GM12878 (cell line): ENCODE results near the gene DHX34. TPM values are rescaled to one million over a fixed set of nuclear protein-coding genes. Genes with fewer than 3 reads are reported as not detected.

ENCODE experiments used
- ATAC-seq: fragments of 200-7000 bp; cut with Tn5 transposase; 3 replicates; pipeline ENCODE4 v1.9.1; 2020; ENCODE audit warnings: mild to moderate bottlenecking, moderate library complexity
- BruUV-seq: library from RNA; stranded (reverse); fragments of 400-500 nt; replicated peaks from 2 replicates; lab custom pipeline; 2021; lab: Mats Ljungman, UMichigan
- CTCF ChIA-PET: fragments of 300-600 bp; sonication (Branson Sonifier 250); formaldehyde crosslinking; extraction: SDS; loops from one replicate; lab custom pipeline; 2021; ENCODE audit warnings: inconsistent platforms; lab: Yijun Ruan, JAX
- POLR2A ChIA-PET: fragments of 350-600 bp; formaldehyde crosslinking; extraction: SDS; loops from one replicate; lab custom pipeline; 2021; ENCODE audit warnings: inconsistent platforms; lab: Charles Lee
- RAD21 ChIA-PET: fragments of 300-600 bp; sonication (Branson Sonifier 250); formaldehyde crosslinking; loops from one replicate; lab custom pipeline; 2023; ENCODE audit warnings: antibody characterized with exemption; ENCODE audit not compliant: unreplicated experiment; lab: Charles Lee
- SMC1A ChIA-PET: fragments of 300-600 bp; sonication (Branson Sonifier 250); formaldehyde crosslinking; loops from one replicate; lab custom pipeline; 2023; ENCODE audit not compliant: unreplicated experiment, uncharacterized antibody; lab: Charles Lee
- DNase-seq: peaks from one replicate; pipeline ENCODE4 v3.0.0-alpha.2; 2011; ENCODE audit warnings: low read depth, low spot score
- FAIRE-seq: peaks from 3 replicates; lab custom pipeline; 2011; peaks lifted over from hg19 to GRCh38; lab: Jason Lieb, UNC
- H2AFZ ChIP-seq: 2 replicates; pipeline ENCODE4 v1.6.0; 2011; ENCODE audit warnings: low read depth, low read length, control low read depth; ENCODE audit not compliant: control insufficient read depth
- H3K27ac ChIP-seq: 2 replicates; pipeline ENCODE4 v1.5.1; 2011; ENCODE audit warnings: control low read depth; ENCODE audit not compliant: control insufficient read depth, insufficient read depth
- H3K27me3 ChIP-seq, 2 experiments: replicated peaks in 1 of 2; 2 replicates each; pipeline versions ENCODE4 v1.6.0 to v1.6.1; 2011; ENCODE audit warnings: low read length in 1 of 2; ENCODE audit not compliant: control insufficient read depth in 2 of 2, insufficient read depth in 2 of 2
- H3K36me3 ChIP-seq, 2 experiments: 2 replicates each; pipeline ENCODE4 v1.5.1; 2011; ENCODE audit warnings: low read length in 1 of 2; ENCODE audit not compliant: control insufficient read depth in 2 of 2, insufficient read depth in 2 of 2
- H3K4me1 ChIP-seq: 2 replicates; pipeline ENCODE4 v1.6.1; 2011; ENCODE audit warnings: mild to moderate bottlenecking, low read length, moderate library complexity, mixed read lengths; ENCODE audit not compliant: control insufficient read depth, insufficient read depth
- H3K4me2 ChIP-seq: 2 replicates; pipeline ENCODE4 v1.6.0; 2011; ENCODE audit warnings: control low read depth; ENCODE audit not compliant: control insufficient read depth, insufficient read depth
- H3K4me3 ChIP-seq: fragments of 200-600 bp; sonication (generic); 2 replicates; pipeline ENCODE4 v1.5.1; 2016
- H3K79me2 ChIP-seq: 2 replicates; pipeline ENCODE4 v1.6.0; 2011; ENCODE audit warnings: low read length; ENCODE audit not compliant: control insufficient read depth, insufficient read depth
- H3K9ac ChIP-seq: 2 replicates; pipeline ENCODE4 v1.8.0; 2011; ENCODE audit warnings: low read length, control low read depth, mixed read lengths; ENCODE audit not compliant: control insufficient read depth, insufficient read depth
- H3K9me3 ChIP-seq: replicated peaks from 3 replicates; pipeline ENCODE4 v1.5.1; 2011; ENCODE audit warnings: mild to moderate bottlenecking, low read length; ENCODE audit not compliant: control insufficient read depth, insufficient read depth
- H4K20me1 ChIP-seq: 2 replicates; pipeline ENCODE4 v1.6.0; 2011; ENCODE audit not compliant: control insufficient read depth, insufficient read depth
- CTCF ChIP-seq, 3 experiments: IDR thresholded peaks in 2 of 3; conservative IDR thresholded peaks in 1 of 3; 2 replicates each; pipeline ENCODE4 v1.5.1; 2011; ENCODE audit warnings: low read depth in 3 of 3, low read length in 3 of 3, mild to moderate bottlenecking in 3 of 3, control low read depth in 2 of 3, moderate library complexity in 2 of 3, inconsistent platforms in 1 of 3, mixed read lengths in 1 of 3; ENCODE audit not compliant: control insufficient read depth in 2 of 3, insufficient read depth in 1 of 3; ENCODE audit errors: extremely low read depth in 1 of 3
- NR2C2 ChIP-seq: IDR thresholded peaks from 2 replicates; pipeline ENCODE4 v1.6.1; 2011; ENCODE audit warnings: borderline replicate concordance, low read depth; ENCODE audit not compliant: control insufficient read depth, insufficient read length
- WGBS: methylation state at CpG from one replicate; pipeline ENCODE4 v1.1.6; 2016; ENCODE audit warnings: low lambda C conversion rate; ENCODE audit not compliant: insufficient replicate concordance, insufficient coverage; ENCODE audit errors: missing lambda C conversion rate; 5-methylcytosine and 5-hydroxymethylcytosine counted together
- in situ Hi-C: fragments of 300-500 bp; cut with MboI; formaldehyde crosslinking; loops from 9 replicates; pipeline ENCODE4 v1.14.3; 2018; ENCODE audit warnings: mixed read lengths
- intact Hi-C: fragments of 100-400 bp; cut with micrococcal nuclease; formaldehyde crosslinking; loops from one replicate; pipeline ENCODE4 v1.14.2; 2022; ENCODE audit not compliant: unreplicated experiment
- polyA plus RNA-seq, 11 experiments: library from polyadenylated mRNA; depleted of rRNA in 4 of 11; unstranded in 6 of 11; stranded (reverse) in 5 of 11; fragments of >200 nt; fragmentation: Nextera tagmentation in 4 of 11; fragmentation: Illumina TruSeq in 1 of 11; extraction: Ambion mirVana in 4 of 11; extraction: Trizol in 1 of 11; gene quantifications; 1 replicate in 1 of 11; 2 replicates in 10 of 11; pipeline versions ENCODE4 v1.2.1 to v1.2.3, GENCODE V29; 2011 to 2016; ENCODE audit warnings: inconsistent platforms in 2 of 11, missing spikeins in 2 of 11, low read depth in 1 of 11
- total RNA-seq, 4 experiments: library from RNA; depleted of rRNA in 3 of 4; stranded (reverse); fragments of >200 nt in 3 of 4; fragmentation: Illumina TruSeq in 1 of 4; extraction: Trizol in 1 of 4; gene quantifications; 2 replicates each; pipeline versions ENCODE4 v1.2.1 to v1.2.3, GENCODE V29; 2013 to 2021

The DHX34 gene
- total and polyA plus RNA-seq, 10 of the 15 experiments (the other 5 are each of a cell fraction or from before 2014, with no cell fraction given), result 0.19 to 16.9 (median 10.5) TPM

- SMC1A ChIA-PET, result no interaction called here
- H3K4me3 ChIP-seq, result no peak overlapping the region
- H3K4me2 ChIP-seq, result no peak overlapping the region
- ATAC-seq, result no peak
- H3K36me3 ChIP-seq, result peaks cover 18 to 35% of the 10 kb centered on the region in 2 experiments
- no peak for DNase-seq
- CTCF ChIA-PET, result interaction anchor here (1.2 to 1.5 kb wide), 2 partner anchors 10 to 33 kb away, joined by 3 to 6 read pairs; no protein-coding TSS in a partner anchor
- RAD21 ChIA-PET, result interaction anchor here (1.1 kb wide), 1 partner anchor 9 kb away, joined by 3 read pairs; the partner anchor contains the start of gene DHX34
- H3K79me2 ChIP-seq, result no peaks in the 10 kb centered on the region
- no peak overlapping the region for H2AFZ ChIP-seq
- no peak for FAIRE-seq
- no peaks in the 10 kb centered on the region for H4K20me1 ChIP-seq
- POLR2A ChIA-PET, result no interaction called here
- in situ Hi-C loops (no loop called here), intact Hi-C loops (no loop called here)
- TF ChIP-seq NR2C2 (no peak), CTCF (IDR thresholded peaks at IDR 0.05 in 2 of 3, conservative IDR thresholded peaks at IDR 0.05 in 1 of 3; ENCODE audit: control insufficient read depth in 2 of 3, extremely low read depth in 1 of 3, insufficient read depth in 1 of 3, low read depth in 3 of 3, low read length in 3 of 3) (peak in 2 of 3 experiments; percentile 10 to 24; a peak in 1 of 6 replicates)
- 91% methylated on average over 28 of the region's 28 CpGs for WGBS
- no peaks in the 10 kb centered on the region for H3K4me1 ChIP-seq
- no peak overlapping the region for H3K27ac ChIP-seq
- no peaks in the 10 kb centered on the region; the same call in 2 of the 3 replicates for H3K9me3 ChIP-seq
- H3K9ac ChIP-seq, result no peak overlapping the region
- no TSS peak for BruUV-seq
- H3K27me3 ChIP-seq, result no peaks in the 10 kb centered on the region
These were observed 8.9 kb downstream of the DHX34 start for GRCh38 chr19:47357788-47358680.
